GM12873 (cell line): ENCODE measurements around the gene UTP25.
A peak's percentile ranks its signal among the peaks of the same experiment; 100 is the strongest.

Experiments
- TF ChIP-seq, protein P1 (sequence below): IDR thresholded peaks from 2 replicates; pipeline ENCODE4 v1.5.1; 2012; ENCODE audit warnings: low read depth, mild to moderate bottlenecking, moderate library complexity, low read length, control low read depth; ENCODE audit not compliant: insufficient read depth; ENCODE audit errors: missing control alignments

UTP25 gene

GRCh38 chr1:209855623-209856022 is 27.9 kb downstream of the UTP25 start:
- TF ChIP-seq, protein P1, sequence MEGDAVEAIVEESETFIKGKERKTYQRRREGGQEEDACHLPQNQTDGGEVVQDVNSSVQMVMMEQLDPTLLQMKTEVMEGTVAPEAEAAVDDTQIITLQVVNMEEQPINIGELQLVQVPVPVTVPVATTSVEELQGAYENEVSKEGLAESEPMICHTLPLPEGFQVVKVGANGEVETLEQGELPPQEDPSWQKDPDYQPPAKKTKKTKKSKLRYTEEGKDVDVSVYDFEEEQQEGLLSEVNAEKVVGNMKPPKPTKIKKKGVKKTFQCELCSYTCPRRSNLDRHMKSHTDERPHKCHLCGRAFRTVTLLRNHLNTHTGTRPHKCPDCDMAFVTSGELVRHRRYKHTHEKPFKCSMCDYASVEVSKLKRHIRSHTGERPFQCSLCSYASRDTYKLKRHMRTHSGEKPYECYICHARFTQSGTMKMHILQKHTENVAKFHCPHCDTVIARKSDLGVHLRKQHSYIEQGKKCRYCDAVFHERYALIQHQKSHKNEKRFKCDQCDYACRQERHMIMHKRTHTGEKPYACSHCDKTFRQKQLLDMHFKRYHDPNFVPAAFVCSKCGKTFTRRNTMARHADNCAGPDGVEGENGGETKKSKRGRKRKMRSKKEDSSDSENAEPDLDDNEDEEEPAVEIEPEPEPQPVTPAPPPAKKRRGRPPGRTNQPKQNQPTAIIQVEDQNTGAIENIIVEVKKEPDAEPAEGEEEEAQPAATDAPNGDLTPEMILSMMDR = no peak

DNA sequence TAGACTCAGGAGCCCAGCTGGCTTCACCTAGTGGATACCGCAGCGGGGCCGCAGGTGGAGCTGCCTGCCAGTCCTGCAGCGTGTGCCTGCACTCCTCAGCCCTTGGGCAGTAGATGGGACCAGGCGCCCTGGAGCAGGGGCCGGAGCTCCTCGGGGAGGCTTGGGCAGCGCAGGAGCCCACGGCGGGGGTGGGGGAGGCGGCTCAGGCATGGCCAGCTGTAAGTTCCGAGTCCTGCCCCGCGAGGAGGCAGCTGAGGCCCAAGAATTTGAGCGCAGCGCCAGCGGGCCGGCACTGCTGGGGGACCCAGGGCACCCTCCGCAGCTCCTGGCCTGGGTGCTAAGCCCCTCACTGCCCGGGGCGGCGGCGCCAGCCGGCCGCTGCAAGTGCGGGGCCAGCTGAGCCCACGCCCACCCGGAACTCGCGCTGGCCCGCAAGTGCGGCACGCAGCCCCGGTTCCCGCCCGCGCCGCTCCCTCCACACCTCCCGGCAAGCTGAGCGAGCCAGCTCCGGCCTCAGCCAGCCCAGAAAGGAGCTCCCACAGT is 30.9 kb downstream of the UTP25 start:
- TF ChIP-seq, protein P1 = no peak

GRCh38 chr1:209860293-209860881 is 32.6 kb downstream of the UTP25 start:
- TF ChIP-seq, protein P1 = peak; percentile 86

GRCh38 chr1:209861242-209861641 is 33.5 kb downstream of the UTP25 start:
- TF ChIP-seq, protein P1 = no peak

DNA sequence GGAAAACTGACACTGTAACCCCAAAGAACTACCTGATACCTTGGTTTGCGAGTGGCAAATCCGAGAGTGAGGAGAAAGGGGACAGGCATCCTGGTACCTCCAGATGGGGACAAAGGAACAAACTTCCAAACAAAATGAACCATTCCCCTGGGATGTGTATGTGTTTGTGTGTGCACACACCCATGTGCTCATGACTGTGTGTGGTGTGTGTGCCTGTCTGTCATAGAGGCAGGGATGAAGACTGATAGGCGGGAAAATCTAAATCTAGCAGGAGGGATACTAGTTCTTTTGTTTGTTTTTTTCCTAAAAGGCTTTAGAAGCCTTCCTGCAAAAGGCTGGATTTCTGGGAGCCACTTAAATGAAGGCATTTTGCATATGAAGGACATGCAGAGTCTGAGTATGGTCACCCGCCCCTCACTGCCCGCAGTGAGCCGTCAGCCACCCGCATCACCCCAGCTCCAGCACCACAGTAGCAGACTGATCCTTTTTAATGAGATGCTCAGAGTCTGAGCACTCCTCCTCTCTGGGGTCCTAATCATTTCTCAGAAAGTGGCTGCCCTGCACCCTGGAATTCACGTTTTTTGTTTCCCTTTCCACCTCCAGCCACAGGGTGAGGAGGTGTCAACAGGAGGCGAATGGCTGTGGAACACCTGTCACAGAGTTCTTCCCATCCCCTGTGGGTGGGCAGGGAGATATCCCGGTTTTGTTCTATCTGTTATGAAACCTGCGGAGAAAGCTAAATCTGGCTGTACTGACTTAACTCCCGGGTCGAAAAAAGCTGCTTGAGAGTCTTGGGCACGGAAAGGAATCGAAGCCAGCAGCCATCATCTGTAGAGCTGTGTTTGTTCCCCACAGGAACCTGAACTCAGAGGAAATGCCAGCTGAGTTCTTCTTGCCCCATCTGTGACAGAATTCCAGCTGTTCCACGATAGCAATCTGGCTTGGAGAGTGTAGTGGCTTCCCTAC is 34.9 kb downstream of the UTP25 start:
- TF ChIP-seq, protein P1 = no peak

- TF ChIP-seq, protein P1 = no peak
These were observed 36.2 kb downstream of the UTP25 start for GRCh38 chr1:209863766-209864485.

GRCh38 chr1:209866201-209866600 is 38.4 kb downstream of the UTP25 start:
- TF ChIP-seq, protein P1 = no peak
